ENCODE data around the gene TMEM214. TPM values are rescaled to one million over a fixed set of nuclear protein-coding genes. Genes with fewer than 3 reads are reported as not detected.

Gene TMEM214
- total RNA-seq, 1 experiment from 2014 or later, result 55.3 TPM

DNA sequence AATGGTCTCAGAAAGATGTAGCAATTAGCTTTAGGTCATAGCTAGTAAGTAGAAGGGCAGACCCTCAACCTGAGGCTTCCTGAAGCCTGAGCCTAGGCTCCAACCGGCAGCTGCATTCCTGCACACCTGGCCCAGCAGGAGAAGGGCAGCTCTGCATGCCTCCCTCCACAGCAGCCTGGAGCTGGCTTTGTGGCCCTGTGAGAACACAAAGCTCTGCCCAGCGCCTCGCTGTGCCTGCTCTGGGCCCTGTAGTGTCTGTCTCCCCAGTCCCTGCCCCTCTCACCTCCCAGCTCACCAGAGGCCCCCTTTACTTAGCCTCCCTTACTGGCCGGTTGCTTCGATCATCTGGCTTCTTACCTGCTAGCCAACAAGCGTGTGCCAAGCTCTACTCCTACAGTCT is 6.7 kb downstream of the TMEM214 start:
- peak overlapping the region in 1 of 3 experiments; percentile 67; a peak in 1 of 7 replicates for H3K27ac Mint-ChIP-seq
- H3K23ac ChIP-seq (ENCODE audit: insufficient read length, low read depth, low read length), result no peak overlapping the region
- H2AK5ac ChIP-seq (ENCODE audit: insufficient read length, low read length), result no peak overlapping the region
- TF ChIP-seq, protein P1, sequence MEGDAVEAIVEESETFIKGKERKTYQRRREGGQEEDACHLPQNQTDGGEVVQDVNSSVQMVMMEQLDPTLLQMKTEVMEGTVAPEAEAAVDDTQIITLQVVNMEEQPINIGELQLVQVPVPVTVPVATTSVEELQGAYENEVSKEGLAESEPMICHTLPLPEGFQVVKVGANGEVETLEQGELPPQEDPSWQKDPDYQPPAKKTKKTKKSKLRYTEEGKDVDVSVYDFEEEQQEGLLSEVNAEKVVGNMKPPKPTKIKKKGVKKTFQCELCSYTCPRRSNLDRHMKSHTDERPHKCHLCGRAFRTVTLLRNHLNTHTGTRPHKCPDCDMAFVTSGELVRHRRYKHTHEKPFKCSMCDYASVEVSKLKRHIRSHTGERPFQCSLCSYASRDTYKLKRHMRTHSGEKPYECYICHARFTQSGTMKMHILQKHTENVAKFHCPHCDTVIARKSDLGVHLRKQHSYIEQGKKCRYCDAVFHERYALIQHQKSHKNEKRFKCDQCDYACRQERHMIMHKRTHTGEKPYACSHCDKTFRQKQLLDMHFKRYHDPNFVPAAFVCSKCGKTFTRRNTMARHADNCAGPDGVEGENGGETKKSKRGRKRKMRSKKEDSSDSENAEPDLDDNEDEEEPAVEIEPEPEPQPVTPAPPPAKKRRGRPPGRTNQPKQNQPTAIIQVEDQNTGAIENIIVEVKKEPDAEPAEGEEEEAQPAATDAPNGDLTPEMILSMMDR (conservative IDR thresholded peaks at IDR 0.05), result no peak
- H2AFZ ChIP-seq (ENCODE audit: low read length), result no peak overlapping the region
- no peak overlapping the region for H3K4me2 ChIP-seq (ENCODE audit: insufficient read depth, insufficient read length, low read length)
- no CpG with 5 or more reads among the region's 6 CpGs for WGBS (ENCODE audit: extremely low coverage, insufficient read length, low lambda C conversion rate)
- no peak overlapping the region for H3T11ph ChIP-seq (ENCODE audit: low read length)
- H3K9me3 Mint-ChIP-seq, result no peaks in the 10 kb centered on the region
- H2BK120ac ChIP-seq (ENCODE audit: low read depth, low read length, poor library complexity, severe bottlenecking), result no peak overlapping the region
- H3K4ac ChIP-seq (ENCODE audit: low read depth, low read length), result no peak overlapping the region
- no peak overlapping the region for H3K27ac ChIP-seq (ENCODE audit: insufficient read length, low read depth, low read length)
- H4K5ac ChIP-seq (ENCODE audit: insufficient read length, low read depth, low read length), result no peak overlapping the region
- no peak overlapping the region for H3K14ac ChIP-seq (ENCODE audit: insufficient read depth, low read length)
- H4K91ac ChIP-seq (ENCODE audit: insufficient read length, low read depth, low read length), result no peak overlapping the region
- H3K79me2 ChIP-seq (ENCODE audit: insufficient read depth, low read length), result no peaks in the 10 kb centered on the region
- H2BK20ac ChIP-seq (ENCODE audit: low read depth, low read length, poor library complexity, severe bottlenecking), result no peak overlapping the region
- no peaks in the 10 kb centered on the region for H3K79me1 ChIP-seq (ENCODE audit: insufficient read depth, low read depth, low read length, poor library complexity, severe bottlenecking)
- H4K20me1 ChIP-seq (ENCODE audit: control insufficient read depth, insufficient read depth, insufficient read length), result no peaks in the 10 kb centered on the region
- H2BK15ac ChIP-seq (ENCODE audit: low read depth, low read length), result no peak overlapping the region
- H3K9ac ChIP-seq (ENCODE audit: extremely low read depth, insufficient read length, low read length), result no peak overlapping the region
- H2BK5ac ChIP-seq (ENCODE audit: insufficient read length, low read length), result no peak overlapping the region
- no peaks in the 10 kb centered on the region for H3K23me2 ChIP-seq (ENCODE audit: insufficient read length, low read depth, low read length, poor library complexity, severe bottlenecking)
- H2BK12ac ChIP-seq (ENCODE audit: insufficient read length, low read depth, low read length), result no peak overlapping the region
- H3K9me3 ChIP-seq (ENCODE audit: control insufficient read depth, low read depth, low read length), result no peaks in the 10 kb centered on the region
- no peaks in the 10 kb centered on the region for H3K4me1 ChIP-seq (ENCODE audit: insufficient read depth, low read length)
- DNase-seq, result no peak
- H3K18ac ChIP-seq (ENCODE audit: insufficient read length, low read depth, low read length), result no peak overlapping the region
- H3K56ac ChIP-seq (ENCODE audit: insufficient read length, low read depth, low read length), result no peak overlapping the region
- no peaks in the 10 kb centered on the region for H3K27me3 ChIP-seq (ENCODE audit: insufficient read depth, low read length)
- no peak overlapping the region for H4K8ac ChIP-seq (replicated peaks; ENCODE audit: insufficient read length, low read depth, low read length)
- no peak overlapping the region for H3K4me3 Mint-ChIP-seq
- peaks cover 20 to 80% (median 74%) of the 10 kb centered on the region in 3 experiments for H3K36me3 Mint-ChIP-seq (ENCODE audit: insufficient read depth in 1 of 3, low read depth in 3 of 3)
- H3K4me1 Mint-ChIP-seq, result peaks cover 0 to 5% of the 10 kb centered on the region in 2 experiments; a peak in 1 of 4 replicates
- H3K27me3 Mint-ChIP-seq (ENCODE audit: low read depth), result no peaks in the 10 kb centered on the region
